Measurements from ENCODE around the gene LENG1.

Gene LENG1

GRCh38 chr19:54164369-54165068, 5.0 kb upstream of the LENG1 start:
- DNase-seq (ENCODE audit: low spot score), result no peak

- DNase-seq (ENCODE audit: low spot score), result no peak
Measured at GRCh38 chr19:54162884-54163283, 3.4 kb upstream of the LENG1 start.

GRCh38 chr19:54162241-54162805, 2.8 kb upstream of the LENG1 start:
- peak; percentile 46 for DNase-seq (ENCODE audit: low spot score)

GRCh38 chr19:54160854-54161253, 1.3 kb upstream of the LENG1 start:
- DNase-seq (ENCODE audit: low spot score), result no peak

- DNase-seq (ENCODE audit: low spot score), result no peak
Measured at GRCh38 chr19:54160182-54160811, 776 bp upstream of the LENG1 start.

GRCh38 chr19:54158812-54159351, 639 bp downstream of the LENG1 start:
- no peak for DNase-seq (ENCODE audit: low spot score)

- DNase-seq (ENCODE audit: low spot score), result no peak
Measured at GRCh38 chr19:54156953-54157352, 2.6 kb downstream of the LENG1 start.

GRCh38 chr19:54156490-54156889, 3.0 kb downstream of the LENG1 start:
- DNase-seq (ENCODE audit: low spot score), result no peak

GRCh38 chr19:54155694-54156093, 3.8 kb downstream of the LENG1 start:
- no peak for DNase-seq (ENCODE audit: low spot score)

GRCh38 chr19:54154603-54155345, 4.7 kb downstream of the LENG1 start:
- no peak for DNase-seq (ENCODE audit: low spot score)

GRCh38 chr19:54153731-54154326, 5.7 kb downstream of the LENG1 start:
- DNase-seq (ENCODE audit: low spot score), result no peak

- no peak for DNase-seq (ENCODE audit: low spot score)
Measured at GRCh38 chr19:54152878-54153524, 6.5 kb downstream of the LENG1 start.

GRCh38 chr19:54152267-54152666, 7.3 kb downstream of the LENG1 start:
- DNase-seq (ENCODE audit: low spot score), result no peak

- peak; percentile 39 for DNase-seq (ENCODE audit: low spot score)
Measured at GRCh38 chr19:54151362-54152035, 8.0 kb downstream of the LENG1 start.

- DNase-seq (ENCODE audit: low spot score), result no peak
Measured at GRCh38 chr19:54149021-54149812, 10.3 kb downstream of the LENG1 start.

GRCh38 chr19:54148158-54148557, 11.4 kb downstream of the LENG1 start:
- no peak for DNase-seq (ENCODE audit: low spot score)

GRCh38 chr19:54147676-54148075, 11.8 kb downstream of the LENG1 start:
- DNase-seq (ENCODE audit: low spot score), result no peak

- DNase-seq (ENCODE audit: low spot score), result no peak
Measured at GRCh38 chr19:54145541-54146158, 13.9 kb downstream of the LENG1 start.

- no peak for DNase-seq (ENCODE audit: low spot score)
Measured at GRCh38 chr19:54142166-54142780, 17.2 kb downstream of the LENG1 start.

Data from putamen (tissue), 1 donor.